GM12891 (cell line): ENCODE data around the gene HOXB1.

ENCODE experiments used
- POLR2AphosphoS5 ChIP-seq: IDR thresholded peaks from 2 replicates; pipeline ENCODE4 v1.6.1; 2011; ENCODE audit warnings: low read depth, low read length, control low read depth
- SPI1 ChIP-seq: IDR thresholded peaks from 2 replicates; pipeline ENCODE4 v1.6.1; 2011; ENCODE audit warnings: low read depth, low read length, control low read depth

- TF ChIP-seq POLR2AphosphoS5, result no peak
- no peak for TF ChIP-seq SPI1
These were observed 35.3 kb upstream of the HOXB1 start for GRCh38 chr17:48565925-48566710.
